Liver (tissue), 9 donors: ENCODE measurements around the gene SLC17A2. TPM values are rescaled to one million over a fixed set of nuclear protein-coding genes. Genes with fewer than 3 reads are reported as not detected.
A peak's percentile ranks its signal among the peaks of the same experiment; 100 is the strongest.

ENCODE experiments used
- DNase-seq: peaks from one replicate; pipeline ENCODE4 v3.0.0-alpha.2; 2017; ENCODE audit warnings: low spot score
- H3K27ac ChIP-seq, 2 donors: one replicate each; pipeline ENCODE4 v1.7.0; 2013; ENCODE audit warnings: inconsistent platforms in 2 of 2, low read length in 2 of 2, control low read depth in 1 of 2, low read depth in 1 of 2, mild to moderate bottlenecking in 1 of 2
- H3K27me3 ChIP-seq, 4 donors: one replicate each; pipeline versions ENCODE4 v1.6.1 to v1.7.0; 2013; ENCODE audit warnings: low read length in 3 of 4, inconsistent platforms in 1 of 4, mild to moderate bottlenecking in 1 of 4, moderate library complexity in 1 of 4; ENCODE audit not compliant: control insufficient read depth in 4 of 4, insufficient read depth in 4 of 4
- H3K36me3 ChIP-seq, 4 donors: one replicate each; pipeline versions ENCODE4 v1.6.1 to v1.7.0; 2013; ENCODE audit warnings: low read length in 3 of 4, mild to moderate bottlenecking in 3 of 4, low read depth in 1 of 4, moderate library complexity in 1 of 4; ENCODE audit not compliant: control insufficient read depth in 4 of 4, insufficient read depth in 3 of 4
- H3K4me1 ChIP-seq, 4 donors: one replicate each; pipeline versions ENCODE4 v1.6.1 to v1.7.0; 2013; ENCODE audit warnings: low read length in 3 of 4, mild to moderate bottlenecking in 3 of 4, moderate library complexity in 1 of 4; ENCODE audit not compliant: control insufficient read depth in 4 of 4, insufficient read depth in 4 of 4
- H3K4me3 ChIP-seq, 3 donors: one replicate each; pipeline versions ENCODE4 v1.6.1 to v1.7.0; 2013; ENCODE audit warnings: low read length in 3 of 3, control low read depth in 1 of 3, low read depth in 1 of 3, mild to moderate bottlenecking in 1 of 3
- H3K9ac ChIP-seq, 2 donors: one replicate each; pipeline ENCODE4 v1.7.0; 2013; ENCODE audit warnings: low read length in 2 of 2, mild to moderate bottlenecking in 2 of 2, moderate library complexity in 2 of 2, control low read depth in 1 of 2, low read depth in 1 of 2
- H3K9me3 ChIP-seq, 4 donors: one replicate each; pipeline versions ENCODE4 v1.6.1 to v1.7.0; 2013; ENCODE audit warnings: low read length in 3 of 4; ENCODE audit not compliant: control insufficient read depth in 4 of 4
- EGR1 ChIP-seq, 2 donors: IDR thresholded peaks; 2 replicates each; pipeline ENCODE4 v1.6.1; 2016 to 2018; ENCODE audit warnings: antibody characterized with exemption in 2 of 2, low read depth in 2 of 2
- FOXA1 ChIP-seq: IDR thresholded peaks from 2 replicates; pipeline ENCODE4 v1.6.1; 2016; ENCODE audit warnings: antibody characterized with exemption
- FOXA2 ChIP-seq: IDR thresholded peaks from 2 replicates; pipeline ENCODE4 v1.6.1; 2016; ENCODE audit warnings: antibody characterized with exemption
- HNF4A ChIP-seq, 2 donors: conservative IDR thresholded peaks; 2 replicates each; pipeline ENCODE4 v1.6.1; 2016; ENCODE audit warnings: antibody characterized with exemption in 2 of 2, mild to moderate bottlenecking in 2 of 2
- HNF4G ChIP-seq: IDR thresholded peaks from 2 replicates; pipeline ENCODE4 v1.6.1; 2016; ENCODE audit warnings: antibody characterized with exemption
- JUND ChIP-seq, 2 donors: IDR thresholded peaks; 2 replicates each; pipeline ENCODE4 v1.6.1; 2016; ENCODE audit warnings: antibody characterized with exemption in 2 of 2
- NR2F2 ChIP-seq: IDR thresholded peaks from 2 replicates; pipeline ENCODE4 v1.6.1; 2016; ENCODE audit warnings: antibody characterized with exemption
- RAD21 ChIP-seq, 2 donors: IDR thresholded peaks; 2 replicates each; pipeline ENCODE4 v1.6.1; 2016; ENCODE audit warnings: antibody characterized with exemption in 2 of 2, mild to moderate bottlenecking in 2 of 2
- RXRA ChIP-seq, 2 donors: IDR thresholded peaks; 2 replicates each; pipeline ENCODE4 v1.6.1; 2017 to 2018; ENCODE audit warnings: antibody characterized with exemption in 2 of 2, mild to moderate bottlenecking in 1 of 2
- TAF1 ChIP-seq: conservative IDR thresholded peaks from 2 replicates; pipeline ENCODE4 v1.6.1; 2016; ENCODE audit warnings: antibody characterized with exemption, mild to moderate bottlenecking
- YY1 ChIP-seq: IDR thresholded peaks from 2 replicates; pipeline ENCODE4 v1.6.1; 2016; ENCODE audit warnings: antibody characterized with exemption, mild to moderate bottlenecking
- WGBS: extraction: QIAGEN DNeasy Blood & Tissue Kit; methylation state at CpG from one replicate; pipeline ENCODE4 v1.1.7; 2013; 5-methylcytosine and 5-hydroxymethylcytosine counted together
- polyA plus RNA-seq, 2 donors: library from polyadenylated mRNA; stranded (reverse) in 1 of 2; unstranded in 1 of 2; fragments of 200-250 nt in 1 of 2; fragments of >200 nt in 1 of 2; fragmentation: Nextera tagmentation in 1 of 2; extraction: Ambion mirVana in 1 of 2; gene quantifications; one replicate each; pipeline versions ENCODE4 v1.2.1 to v1.2.3, GENCODE V29; 2013 to 2015
- total RNA-seq, 2 donors: library from RNA; depleted of rRNA; stranded (reverse); fragments of >200 nt; gene quantifications; one replicate each; pipeline ENCODE4 v1.2.3, GENCODE V29; 2014
- TF ChIP-seq, protein P1 (sequence below): IDR thresholded peaks from 2 replicates; pipeline ENCODE4 v1.6.1; 2016; ENCODE audit warnings: antibody characterized with exemption
- TF ChIP-seq, protein P2 (sequence below): IDR thresholded peaks from 2 replicates; pipeline ENCODE4 v1.6.1; 2016; ENCODE audit warnings: antibody characterized with exemption
- TF ChIP-seq, protein P3 (sequence below): IDR thresholded peaks from 2 replicates; pipeline ENCODE4 v1.6.1; 2016; ENCODE audit warnings: antibody characterized with exemption, mild to moderate bottlenecking
- TF ChIP-seq, protein P4 (sequence below): fragments of 150-350 bp; IDR thresholded peaks from 2 replicates; pipeline ENCODE4 v1.5.1; 2017; ENCODE audit warnings: improper control_type of control experiment, low read depth, low read length; ENCODE audit not compliant: missing input control
- donor health status: healthy.
- donor health status: healthy.
- donor health status: healthy.
- donor health status: healthy.
- donor health status: healthy.

SLC17A2 gene
- total and polyA plus RNA-seq, 4 donors: 26.2 to 88.1 (median 37.8) TPM

DNA sequence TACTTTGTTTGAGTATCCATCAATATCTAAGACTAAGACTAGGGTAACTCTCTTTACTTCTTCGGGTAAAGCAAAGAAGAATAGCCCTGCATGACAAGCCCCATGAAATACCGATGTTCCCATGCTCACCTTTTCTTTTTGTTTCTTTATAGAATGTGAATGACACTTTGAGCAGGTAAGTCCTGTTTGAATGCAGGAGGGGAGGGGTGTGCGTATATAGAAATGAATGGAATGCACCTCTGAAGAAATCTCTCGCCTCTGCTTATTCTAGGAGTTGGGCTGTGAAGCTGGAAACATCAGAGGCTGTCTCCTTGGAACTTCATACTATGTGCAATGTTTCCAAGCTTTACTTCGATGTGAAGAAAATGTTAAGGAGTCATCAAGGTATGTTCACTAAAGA, 42.4 kb upstream of the SLC17A2 start:
- no peaks in the 10 kb centered on the region for H3K9me3 ChIP-seq
- DNase-seq: no peak
- H3K27ac ChIP-seq: no peak overlapping the region
- H3K4me1 ChIP-seq: peaks cover 7 to 35% (median 27%) of the 10 kb centered on the region in 4 donors
- peaks cover 3 to 53% (median 44%) of the 10 kb centered on the region in 4 donors for H3K36me3 ChIP-seq
- TF ChIP-seq RXRA (IDR thresholded peaks at IDR 0.05) (no peak), TAF1 (no peak), EGR1 (IDR thresholded peaks at IDR 0.05; ENCODE audit: low read depth in 2 of 2) (no peak), JUND (IDR thresholded peaks at IDR 0.05) (no peak), HNF4A (conservative IDR thresholded peaks at IDR 0.05) (no peak), YY1 (no peak), NR2F2 (no peak), RAD21 (IDR thresholded peaks at IDR 0.05) (no peak), HNF4G (no peak), FOXA1 (no peak)
- TF ChIP-seq, protein P1, sequence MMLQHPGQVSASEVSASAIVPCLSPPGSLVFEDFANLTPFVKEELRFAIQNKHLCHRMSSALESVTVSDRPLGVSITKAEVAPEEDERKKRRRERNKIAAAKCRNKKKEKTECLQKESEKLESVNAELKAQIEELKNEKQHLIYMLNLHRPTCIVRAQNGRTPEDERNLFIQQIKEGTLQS: no peak
- TF ChIP-seq, protein P2, sequence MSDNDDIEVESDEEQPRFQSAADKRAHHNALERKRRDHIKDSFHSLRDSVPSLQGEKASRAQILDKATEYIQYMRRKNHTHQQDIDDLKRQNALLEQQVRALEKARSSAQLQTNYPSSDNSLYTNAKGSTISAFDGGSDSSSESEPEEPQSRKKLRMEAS: no peak
- TF ChIP-seq, protein P3, sequence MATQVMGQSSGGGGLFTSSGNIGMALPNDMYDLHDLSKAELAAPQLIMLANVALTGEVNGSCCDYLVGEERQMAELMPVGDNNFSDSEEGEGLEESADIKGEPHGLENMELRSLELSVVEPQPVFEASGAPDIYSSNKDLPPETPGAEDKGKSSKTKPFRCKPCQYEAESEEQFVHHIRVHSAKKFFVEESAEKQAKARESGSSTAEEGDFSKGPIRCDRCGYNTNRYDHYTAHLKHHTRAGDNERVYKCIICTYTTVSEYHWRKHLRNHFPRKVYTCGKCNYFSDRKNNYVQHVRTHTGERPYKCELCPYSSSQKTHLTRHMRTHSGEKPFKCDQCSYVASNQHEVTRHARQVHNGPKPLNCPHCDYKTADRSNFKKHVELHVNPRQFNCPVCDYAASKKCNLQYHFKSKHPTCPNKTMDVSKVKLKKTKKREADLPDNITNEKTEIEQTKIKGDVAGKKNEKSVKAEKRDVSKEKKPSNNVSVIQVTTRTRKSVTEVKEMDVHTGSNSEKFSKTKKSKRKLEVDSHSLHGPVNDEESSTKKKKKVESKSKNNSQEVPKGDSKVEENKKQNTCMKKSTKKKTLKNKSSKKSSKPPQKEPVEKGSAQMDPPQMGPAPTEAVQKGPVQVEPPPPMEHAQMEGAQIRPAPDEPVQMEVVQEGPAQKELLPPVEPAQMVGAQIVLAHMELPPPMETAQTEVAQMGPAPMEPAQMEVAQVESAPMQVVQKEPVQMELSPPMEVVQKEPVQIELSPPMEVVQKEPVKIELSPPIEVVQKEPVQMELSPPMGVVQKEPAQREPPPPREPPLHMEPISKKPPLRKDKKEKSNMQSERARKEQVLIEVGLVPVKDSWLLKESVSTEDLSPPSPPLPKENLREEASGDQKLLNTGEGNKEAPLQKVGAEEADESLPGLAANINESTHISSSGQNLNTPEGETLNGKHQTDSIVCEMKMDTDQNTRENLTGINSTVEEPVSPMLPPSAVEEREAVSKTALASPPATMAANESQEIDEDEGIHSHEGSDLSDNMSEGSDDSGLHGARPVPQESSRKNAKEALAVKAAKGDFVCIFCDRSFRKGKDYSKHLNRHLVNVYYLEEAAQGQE: no peak
- TF ChIP-seq, protein P4, sequence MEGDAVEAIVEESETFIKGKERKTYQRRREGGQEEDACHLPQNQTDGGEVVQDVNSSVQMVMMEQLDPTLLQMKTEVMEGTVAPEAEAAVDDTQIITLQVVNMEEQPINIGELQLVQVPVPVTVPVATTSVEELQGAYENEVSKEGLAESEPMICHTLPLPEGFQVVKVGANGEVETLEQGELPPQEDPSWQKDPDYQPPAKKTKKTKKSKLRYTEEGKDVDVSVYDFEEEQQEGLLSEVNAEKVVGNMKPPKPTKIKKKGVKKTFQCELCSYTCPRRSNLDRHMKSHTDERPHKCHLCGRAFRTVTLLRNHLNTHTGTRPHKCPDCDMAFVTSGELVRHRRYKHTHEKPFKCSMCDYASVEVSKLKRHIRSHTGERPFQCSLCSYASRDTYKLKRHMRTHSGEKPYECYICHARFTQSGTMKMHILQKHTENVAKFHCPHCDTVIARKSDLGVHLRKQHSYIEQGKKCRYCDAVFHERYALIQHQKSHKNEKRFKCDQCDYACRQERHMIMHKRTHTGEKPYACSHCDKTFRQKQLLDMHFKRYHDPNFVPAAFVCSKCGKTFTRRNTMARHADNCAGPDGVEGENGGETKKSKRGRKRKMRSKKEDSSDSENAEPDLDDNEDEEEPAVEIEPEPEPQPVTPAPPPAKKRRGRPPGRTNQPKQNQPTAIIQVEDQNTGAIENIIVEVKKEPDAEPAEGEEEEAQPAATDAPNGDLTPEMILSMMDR: no peak
- H3K27me3 ChIP-seq: no peaks in the 10 kb centered on the region
- no peak overlapping the region for H3K9ac ChIP-seq
- 95% methylated on average over 5 of the region's 5 CpGs for WGBS
- H3K4me3 ChIP-seq: no peak overlapping the region

DNA sequence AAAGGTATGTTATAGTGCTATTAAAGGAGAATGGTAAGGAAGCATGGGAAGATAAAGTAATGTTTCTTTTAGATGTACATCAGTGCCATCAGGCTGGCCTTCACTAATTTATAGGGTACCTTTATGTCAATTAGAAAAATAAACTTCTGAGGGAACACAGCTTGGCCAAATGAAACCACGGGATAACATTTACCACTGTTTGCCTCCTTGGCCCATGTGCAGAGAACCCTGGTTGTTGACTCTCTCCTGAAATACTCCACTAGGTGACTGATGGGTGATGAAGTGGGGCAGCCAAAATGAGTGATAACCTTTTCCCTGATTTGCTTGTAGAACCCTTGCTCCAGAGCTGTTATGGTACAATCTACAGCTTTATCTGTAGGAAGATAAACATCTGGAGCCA, 41.6 kb upstream of the SLC17A2 start:
- TF ChIP-seq, protein P1: no peak
- peak in 1 of 2 donors; percentile 20 for TF ChIP-seq RXRA (IDR thresholded peaks at IDR 0.05)
- TF ChIP-seq FOXA2: peak; percentile 38
- TF ChIP-seq HNF4A (conservative IDR thresholded peaks at IDR 0.05): peak in 1 of 2 donors; percentile 14
- Histone ChIP-seq H3K4me1 (peaks cover 9 to 43% (median 31%) of the 10 kb centered on the region in 4 donors), H3K4me3 (no peak overlapping the region), H3K9me3 (no peaks in the 10 kb centered on the region), H3K36me3 (peaks cover 3 to 51% (median 40%) of the 10 kb centered on the region in 4 donors), H3K27ac (peak overlapping the region in 1 of 2 donors; percentile 18), H3K9ac (no peak overlapping the region), H3K27me3 (no peaks in the 10 kb centered on the region)
- WGBS: 42% methylated on average over 1 of the region's 1 CpG
- no peak for DNase-seq
